Hepatocyte (in vitro differentiated cells): ENCODE measurements around the gene FRMD3. TPM values are rescaled to one million over a fixed set of nuclear protein-coding genes. Genes with fewer than 3 reads are reported as not detected.

Experiments
- DNase-seq: peaks from one replicate; pipeline ENCODE4 v3.0.0-alpha.2; 2016; ENCODE audit warnings: low spot score
- H2AFZ ChIP-seq: fragments of 200-600 bp; sonication (generic); 2 replicates; pipeline ENCODE4 v1.6.0; 2016; ENCODE audit warnings: antibody characterized with exemption, mild to moderate bottlenecking
- H3K27ac ChIP-seq: fragments of 200-600 bp; sonication (generic); 2 replicates; pipeline ENCODE4 v1.5.1; 2016; ENCODE audit warnings: mild to moderate bottlenecking
- H3K27me3 ChIP-seq: fragments of 200-600 bp; sonication (generic); 2 replicates; pipeline ENCODE4 v1.6.1; 2016
- H3K36me3 ChIP-seq: fragments of 200-600 bp; sonication (generic); replicated peaks from 2 replicates; pipeline ENCODE4 v1.5.1; 2016; ENCODE audit warnings: low read depth; ENCODE audit not compliant: insufficient read depth
- H3K4me1 ChIP-seq: fragments of 200-600 bp; sonication (generic); 2 replicates; pipeline ENCODE4 v1.5.1; 2016; ENCODE audit warnings: mild to moderate bottlenecking, moderate library complexity; ENCODE audit not compliant: insufficient read depth
- H3K4me2 ChIP-seq: fragments of 200-600 bp; sonication (generic); 2 replicates; pipeline ENCODE4 v1.6.0; 2016
- H3K4me3 ChIP-seq: fragments of 200-600 bp; sonication (generic); 2 replicates; pipeline ENCODE4 v1.5.1; 2016; ENCODE audit warnings: mild to moderate bottlenecking
- H3K79me2 ChIP-seq: fragments of 200-600 bp; sonication (generic); 2 replicates; pipeline ENCODE4 v1.6.0; 2017; ENCODE audit warnings: mild to moderate bottlenecking
- H3K9me2 ChIP-seq: fragments of 200-600 bp; sonication (generic); replicated peaks from 2 replicates; pipeline ENCODE4 v1.6.0; 2017; ENCODE audit warnings: mild to moderate bottlenecking; ENCODE audit not compliant: insufficient read depth
- H3K9me3 ChIP-seq: fragments of 200-600 bp; sonication (generic); 2 replicates; pipeline ENCODE4 v1.5.1; 2016; ENCODE audit warnings: low read depth, mild to moderate bottlenecking
- H4K20me1 ChIP-seq: fragments of 200-600 bp; sonication (generic); 2 replicates; pipeline ENCODE4 v1.6.0; 2016; ENCODE audit warnings: mild to moderate bottlenecking; ENCODE audit not compliant: insufficient read depth, poor library complexity, severe bottlenecking
- CTCF ChIP-seq: fragments of 200-600 bp; sonication (generic); IDR thresholded peaks from 2 replicates; pipeline ENCODE4 v1.5.1; 2016; ENCODE audit warnings: antibody characterized with exemption, mild to moderate bottlenecking; ENCODE audit not compliant: poor library complexity
- EZH2 ChIP-seq: fragments of 200-600 bp; sonication (generic); IDR thresholded peaks from 2 replicates; pipeline ENCODE4 v1.6.1; 2016; ENCODE audit warnings: antibody characterized with exemption, mild to moderate bottlenecking, borderline replicate concordance
- EZH2phosphoT487 ChIP-seq: fragments of 200-600 bp; sonication (generic); IDR thresholded peaks from one replicate; pipeline ENCODE4 v1.6.1; 2018; ENCODE audit warnings: antibody characterized with exemption, mild to moderate bottlenecking, low read depth, moderate library complexity; ENCODE audit not compliant: unreplicated experiment, severe bottlenecking
- WGBS: methylation state at CpG from one replicate; pipeline ENCODE4 v1.1.6; 2016; ENCODE audit warnings: low lambda C conversion rate; ENCODE audit errors: missing lambda C conversion rate; 5-methylcytosine and 5-hydroxymethylcytosine counted together
- polyA plus RNA-seq: library from polyadenylated mRNA; unstranded; fragments of >200 nt; fragmentation: Nextera tagmentation; extraction: Ambion mirVana; gene quantifications from 2 replicates; pipeline ENCODE4 v1.2.1, GENCODE V29; 2016
- total RNA-seq: library from RNA; depleted of rRNA; stranded (reverse); fragments of >200 nt; gene quantifications from 2 replicates; pipeline ENCODE4 v1.2.3, GENCODE V29; 2014

Gene FRMD3
- total and polyA plus RNA-seq, 2 experiments from 2014 or later: 3.9 to 7.0 TPM

GRCh38 chr9:83355729-83356151 lies 182.5 kb downstream of the FRMD3 start:
- TF ChIP-seq CTCF (no peak), EZH2phosphoT487 (no peak), EZH2 (no peak)
- H3K27me3 ChIP-seq: no peaks in the 10 kb centered on the region
- no peaks in the 10 kb centered on the region for H3K4me1 ChIP-seq
- H3K27ac ChIP-seq: no peak overlapping the region
- no peak overlapping the region for H3K4me3 ChIP-seq
- H3K9me3 ChIP-seq: no peaks in the 10 kb centered on the region
- H3K36me3 ChIP-seq: no peaks in the 10 kb centered on the region
- no peaks in the 10 kb centered on the region for H3K9me2 ChIP-seq
- H3K79me2 ChIP-seq: no peaks in the 10 kb centered on the region
- no peak for DNase-seq
- no peaks in the 10 kb centered on the region for H4K20me1 ChIP-seq
- no peak overlapping the region for H3K4me2 ChIP-seq
- 76% methylated on average over 2 of the region's 2 CpGs for WGBS
- H2AFZ ChIP-seq: no peak overlapping the region

GRCh38 chr9:83355024-83355444 lies 183.2 kb downstream of the FRMD3 start:
- H3K27ac ChIP-seq: no peak overlapping the region
- H3K27me3 ChIP-seq: no peaks in the 10 kb centered on the region
- no peaks in the 10 kb centered on the region for H3K36me3 ChIP-seq
- H4K20me1 ChIP-seq: no peaks in the 10 kb centered on the region
- H3K4me3 ChIP-seq: no peak overlapping the region
- no peaks in the 10 kb centered on the region for H3K9me2 ChIP-seq
- H3K4me1 ChIP-seq: no peaks in the 10 kb centered on the region
- no peak overlapping the region for H2AFZ ChIP-seq
- H3K79me2 ChIP-seq: no peaks in the 10 kb centered on the region
- TF ChIP-seq CTCF (no peak), EZH2phosphoT487 (no peak), EZH2 (no peak)
- DNase-seq: peak; percentile 17
- no peaks in the 10 kb centered on the region for H3K9me3 ChIP-seq
- 85% methylated on average over 4 of the region's 4 CpGs for WGBS
- no peak overlapping the region for H3K4me2 ChIP-seq

- Histone ChIP-seq H3K4me3 (no peak overlapping the region), H3K9me2 (no peaks in the 10 kb centered on the region), H3K4me1 (no peaks in the 10 kb centered on the region), H3K27me3 (no peaks in the 10 kb centered on the region), H3K9me3 (no peaks in the 10 kb centered on the region), H4K20me1 (no peaks in the 10 kb centered on the region), H3K4me2 (no peak overlapping the region), H3K27ac (no peak overlapping the region), H2AFZ (no peak overlapping the region), H3K79me2 (no peaks in the 10 kb centered on the region), H3K36me3 (no peaks in the 10 kb centered on the region)
- no peak for DNase-seq
- TF ChIP-seq EZH2: no peak
- no peak for TF ChIP-seq CTCF
- TF ChIP-seq EZH2phosphoT487: no peak
- WGBS: 88% methylated on average over 9 of the region's 9 CpGs
Observed at GRCh38 chr9:83349031-83349430, 189.2 kb downstream of the FRMD3 start.
